Measurements from ENCODE around the gene ZC3H6.

DNA sequence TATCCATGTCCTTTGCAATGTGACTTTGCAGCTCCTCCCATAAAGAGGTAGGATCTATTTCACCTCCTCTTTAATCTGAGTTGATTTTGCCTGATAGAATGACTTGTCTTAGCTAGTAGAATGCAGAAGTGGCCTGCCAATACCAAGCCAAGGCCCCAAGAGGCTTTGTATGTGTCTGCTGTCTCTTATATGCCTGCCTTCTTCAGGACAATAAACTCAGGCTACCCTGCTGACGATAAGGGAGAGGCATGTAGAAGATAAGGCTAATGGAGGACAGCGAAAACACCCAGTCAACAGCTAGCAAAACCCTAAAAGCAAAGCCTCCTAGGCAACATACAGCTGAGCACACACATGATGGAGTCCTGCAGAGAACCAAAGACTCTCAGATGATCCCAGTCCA is 18.7 kb upstream of the ZC3H6 start:
- TF ChIP-seq POLR2A (IDR thresholded peaks at IDR 0.05) = no peak
- TF ChIP-seq, protein P1, sequence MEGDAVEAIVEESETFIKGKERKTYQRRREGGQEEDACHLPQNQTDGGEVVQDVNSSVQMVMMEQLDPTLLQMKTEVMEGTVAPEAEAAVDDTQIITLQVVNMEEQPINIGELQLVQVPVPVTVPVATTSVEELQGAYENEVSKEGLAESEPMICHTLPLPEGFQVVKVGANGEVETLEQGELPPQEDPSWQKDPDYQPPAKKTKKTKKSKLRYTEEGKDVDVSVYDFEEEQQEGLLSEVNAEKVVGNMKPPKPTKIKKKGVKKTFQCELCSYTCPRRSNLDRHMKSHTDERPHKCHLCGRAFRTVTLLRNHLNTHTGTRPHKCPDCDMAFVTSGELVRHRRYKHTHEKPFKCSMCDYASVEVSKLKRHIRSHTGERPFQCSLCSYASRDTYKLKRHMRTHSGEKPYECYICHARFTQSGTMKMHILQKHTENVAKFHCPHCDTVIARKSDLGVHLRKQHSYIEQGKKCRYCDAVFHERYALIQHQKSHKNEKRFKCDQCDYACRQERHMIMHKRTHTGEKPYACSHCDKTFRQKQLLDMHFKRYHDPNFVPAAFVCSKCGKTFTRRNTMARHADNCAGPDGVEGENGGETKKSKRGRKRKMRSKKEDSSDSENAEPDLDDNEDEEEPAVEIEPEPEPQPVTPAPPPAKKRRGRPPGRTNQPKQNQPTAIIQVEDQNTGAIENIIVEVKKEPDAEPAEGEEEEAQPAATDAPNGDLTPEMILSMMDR (IDR thresholded peaks at IDR 0.05) = no peak
